PC-3 (cell line): ENCODE data around the gene HOXD1. TPM values are rescaled to one million over a fixed set of nuclear protein-coding genes. Genes with fewer than 3 reads are reported as not detected.

ENCODE experiments used
- ATAC-seq: fragments of 200-7000 bp; cut with Tn5 transposase; 2 replicates; pipeline ENCODE4 v1.9.1; 2020; ENCODE audit warnings: mild to moderate bottlenecking, moderate library complexity
- BruUV-seq: library from RNA; stranded (reverse); fragments of 400-500 nt; replicated peaks from 2 replicates; lab custom pipeline; 2021; lab: Mats Ljungman, UMichigan
- CTCF ChIA-PET: fragments of 300-600 bp; sonication (Branson Sonifier 250); formaldehyde crosslinking; loops from one replicate; lab custom pipeline; 2022; ENCODE audit warnings: antibody characterized with exemption; lab: Charles Lee
- POLR2A ChIA-PET: fragments of 300-600 bp; sonication (Branson Sonifier 250); formaldehyde crosslinking; loops from one replicate; lab custom pipeline; 2022; ENCODE audit warnings: antibody characterized with exemption; ENCODE audit not compliant: unreplicated experiment; lab: Charles Lee
- DNase-seq: peaks from one replicate; pipeline ENCODE4 v3.0.0-alpha.2; 2015
- H2AFZ ChIP-seq: fragments of 300-600 bp; sonication (generic); 2 replicates; pipeline ENCODE4 v1.6.0; 2016; ENCODE audit warnings: antibody characterized with exemption, low read length
- H3F3A ChIP-seq: fragments of 300-600 bp; sonication (generic); one replicate; pipeline ENCODE4 v1.6.0; 2017; ENCODE audit warnings: antibody characterized with exemption, low read length, control low read depth, mild to moderate bottlenecking; ENCODE audit not compliant: unreplicated experiment
- H3K27ac ChIP-seq: fragments of 300-600 bp; sonication (generic); 2 replicates; pipeline ENCODE4 v1.5.1; 2016; ENCODE audit warnings: mild to moderate bottlenecking, low read length
- H3K27me3 ChIP-seq: fragments of 300-600 bp; sonication (generic); 2 replicates; pipeline ENCODE4 v1.6.1; 2016; ENCODE audit warnings: low read length, mixed read lengths
- H3K36me3 ChIP-seq: fragments of 300-600 bp; sonication (generic); 2 replicates; pipeline ENCODE4 v1.6.1; 2016; ENCODE audit warnings: low read depth, mixed run types, low read length, mixed read lengths
- H3K4me1 ChIP-seq: fragments of 300-600 bp; sonication (generic); 2 replicates; pipeline ENCODE4 v1.5.1; 2016; ENCODE audit warnings: low read length; ENCODE audit not compliant: insufficient read depth
- H3K4me2 ChIP-seq: fragments of 300-600 bp; sonication (generic); 2 replicates; pipeline ENCODE4 v1.6.0; 2016; ENCODE audit warnings: low read length
- H3K4me3 ChIP-seq: fragments of 300-600 bp; sonication (generic); 2 replicates; pipeline ENCODE4 v1.5.1; 2016; ENCODE audit warnings: mild to moderate bottlenecking, low read length, mixed read lengths
- H3K79me2 ChIP-seq: fragments of 300-600 bp; sonication (generic); 2 replicates; pipeline ENCODE4 v1.6.1; 2017; ENCODE audit warnings: low read length, mixed read lengths
- H3K9ac ChIP-seq: fragments of 300-600 bp; sonication (generic); 2 replicates; pipeline ENCODE4 v1.6.0; 2016; ENCODE audit warnings: mild to moderate bottlenecking, low read length
- H3K9me2 ChIP-seq: fragments of 300-600 bp; sonication (generic); replicated peaks from 2 replicates; pipeline ENCODE4 v1.6.1; 2016; ENCODE audit warnings: mixed run types, low read length, mixed read lengths
- H3K9me3 ChIP-seq: fragments of 300-600 bp; sonication (generic); 2 replicates; pipeline ENCODE4 v1.6.1; 2016; ENCODE audit warnings: low read length, mixed read lengths
- H4K20me1 ChIP-seq: fragments of 300-600 bp; sonication (generic); 2 replicates; pipeline ENCODE4 v1.6.1; 2016; ENCODE audit warnings: low read length, mixed read lengths
- EZH2 ChIP-seq: fragments of 300-600 bp; sonication (generic); IDR thresholded peaks from one replicate; pipeline ENCODE4 v1.6.1; 2017; ENCODE audit warnings: antibody characterized with exemption, mild to moderate bottlenecking, low read length; ENCODE audit not compliant: unreplicated experiment
- EZH2phosphoT487 ChIP-seq: fragments of 300-600 bp; sonication (generic); IDR thresholded peaks from 2 replicates; pipeline ENCODE4 v1.6.1; 2018; ENCODE audit warnings: mild to moderate bottlenecking, antibody characterized with exemption, low read length, borderline replicate concordance
- intact Hi-C: fragments of 100-400 bp; cut with micrococcal nuclease; formaldehyde crosslinking; loops from 2 replicates; pipeline ENCODE4 v1.9.0; 2023
- total RNA-seq: library from RNA; depleted of rRNA; stranded (reverse); fragments of >200 nt; gene quantifications from 2 replicates; pipeline ENCODE4 v1.2.3, GENCODE V29; 2014
- TF ChIP-seq, protein P1 (sequence below): fragments of 300-600 bp; sonication (generic); conservative IDR thresholded peaks from 2 replicates; pipeline ENCODE4 v1.5.1; 2017; ENCODE audit warnings: antibody characterized with exemption, low read depth, mild to moderate bottlenecking, low read length

Gene HOXD1
- total RNA-seq, 1 experiment from 2014 or later = not detected

DNA sequence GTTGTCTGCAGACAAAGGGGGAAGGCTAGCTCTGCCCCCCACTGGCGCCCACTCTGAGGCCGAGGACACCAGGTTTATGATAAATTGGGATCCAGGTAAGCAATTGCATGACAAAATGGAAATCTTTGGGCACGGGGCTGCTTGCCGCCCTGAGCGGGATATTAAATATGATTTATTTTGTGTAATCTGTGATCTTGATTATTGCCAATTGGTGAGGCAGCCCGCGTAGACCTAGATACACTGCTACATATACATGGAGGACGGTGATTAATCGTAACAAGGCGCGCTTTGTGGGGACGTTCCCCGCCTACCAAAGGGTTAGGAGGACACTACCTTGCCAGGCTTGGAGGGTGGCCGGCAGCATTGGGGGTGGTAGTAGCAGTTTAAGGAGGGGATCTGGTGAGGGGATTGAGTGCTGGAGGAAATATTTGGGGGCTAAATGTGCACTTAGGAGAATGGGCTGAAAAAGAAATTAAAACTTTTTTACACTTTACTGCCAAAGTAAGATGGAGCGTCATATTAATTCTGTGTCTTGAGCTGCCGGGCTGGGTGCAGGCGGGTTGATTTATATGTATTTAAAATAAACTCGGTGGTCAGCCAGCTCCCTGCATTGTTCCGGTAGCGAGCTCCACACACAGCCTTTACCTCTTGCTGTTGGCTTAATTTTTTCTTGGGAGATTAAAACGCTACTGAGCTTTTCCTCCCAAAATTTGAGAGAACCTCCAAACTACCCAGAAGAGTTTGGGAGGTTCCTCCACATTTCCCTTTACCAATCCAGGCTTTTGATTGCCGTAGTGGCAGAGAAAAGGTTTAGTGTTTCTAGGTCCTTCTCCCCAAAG, 27.3 kb upstream of the HOXD1 start:
- no peaks in the 10 kb centered on the region for H3K27me3 ChIP-seq
- no peak overlapping the region for H3K27ac ChIP-seq
- no peaks in the 10 kb centered on the region for H3K79me2 ChIP-seq
- H2AFZ ChIP-seq = no peak overlapping the region
- no peaks in the 10 kb centered on the region for H3K9me3 ChIP-seq
- no peaks in the 10 kb centered on the region for H3K4me1 ChIP-seq
- no peak overlapping the region for H3K4me2 ChIP-seq
- ChIA-PET POLR2A (interaction anchor here (0.6 kb wide), 1 partner anchor 1102 kb away, joined by 5 read pairs; no protein-coding TSS in a partner anchor), CTCF (no interaction called here)
- no peak overlapping the region for H3K9ac ChIP-seq
- DNase-seq = no peak
- intact Hi-C loops = no loop called here
- BruUV-seq = no TSS peak
- no peak overlapping the region for H3K4me3 ChIP-seq
- no peaks in the 10 kb centered on the region for H3K9me2 ChIP-seq
- TF ChIP-seq, protein P1, sequence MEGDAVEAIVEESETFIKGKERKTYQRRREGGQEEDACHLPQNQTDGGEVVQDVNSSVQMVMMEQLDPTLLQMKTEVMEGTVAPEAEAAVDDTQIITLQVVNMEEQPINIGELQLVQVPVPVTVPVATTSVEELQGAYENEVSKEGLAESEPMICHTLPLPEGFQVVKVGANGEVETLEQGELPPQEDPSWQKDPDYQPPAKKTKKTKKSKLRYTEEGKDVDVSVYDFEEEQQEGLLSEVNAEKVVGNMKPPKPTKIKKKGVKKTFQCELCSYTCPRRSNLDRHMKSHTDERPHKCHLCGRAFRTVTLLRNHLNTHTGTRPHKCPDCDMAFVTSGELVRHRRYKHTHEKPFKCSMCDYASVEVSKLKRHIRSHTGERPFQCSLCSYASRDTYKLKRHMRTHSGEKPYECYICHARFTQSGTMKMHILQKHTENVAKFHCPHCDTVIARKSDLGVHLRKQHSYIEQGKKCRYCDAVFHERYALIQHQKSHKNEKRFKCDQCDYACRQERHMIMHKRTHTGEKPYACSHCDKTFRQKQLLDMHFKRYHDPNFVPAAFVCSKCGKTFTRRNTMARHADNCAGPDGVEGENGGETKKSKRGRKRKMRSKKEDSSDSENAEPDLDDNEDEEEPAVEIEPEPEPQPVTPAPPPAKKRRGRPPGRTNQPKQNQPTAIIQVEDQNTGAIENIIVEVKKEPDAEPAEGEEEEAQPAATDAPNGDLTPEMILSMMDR = no peak
- TF ChIP-seq EZH2 (no peak), EZH2phosphoT487 (no peak)
- H3F3A ChIP-seq = no peaks in the 10 kb centered on the region
- ATAC-seq = no peak
- H3K36me3 ChIP-seq = no peaks in the 10 kb centered on the region
- H4K20me1 ChIP-seq = no peaks in the 10 kb centered on the region

GRCh38 chr2:176161825-176162626, 26.4 kb upstream of the HOXD1 start:
- Histone ChIP-seq H3K4me2 (no peak overlapping the region), H3K9me2 (no peaks in the 10 kb centered on the region), H3K36me3 (no peaks in the 10 kb centered on the region), H3K27me3 (no peaks in the 10 kb centered on the region), H3K4me1 (no peaks in the 10 kb centered on the region), H3K79me2 (no peaks in the 10 kb centered on the region), H4K20me1 (no peaks in the 10 kb centered on the region), H3K9me3 (no peaks in the 10 kb centered on the region), H3K27ac (no peak overlapping the region), H3F3A (no peaks in the 10 kb centered on the region), H2AFZ (no peak overlapping the region), H3K4me3 (no peak overlapping the region), H3K9ac (no peak overlapping the region)
- POLR2A ChIA-PET = interaction anchor here (0.6 kb wide), 2 partner anchors 182 to 1102 kb away, joined by 3 to 5 read pairs; no protein-coding TSS in a partner anchor
- no peak for TF ChIP-seq EZH2
- DNase-seq (no peak), ATAC-seq (no peak)
- no TSS peak for BruUV-seq
- CTCF ChIA-PET = interaction anchor here (0.6 kb wide), 1 partner anchor 224 kb away, joined by 3 read pairs; no protein-coding TSS in a partner anchor
- intact Hi-C loops = no loop called here

- no peak for ATAC-seq
Measured at GRCh38 chr2:176162911-176163671, 25.4 kb upstream of the HOXD1 start.

More at GRCh38 chr2:176162911-176163671, 25.4 kb upstream of the HOXD1 start:
- Histone ChIP-seq H3K79me2 (no peaks in the 10 kb centered on the region), H3K9me2 (no peaks in the 10 kb centered on the region), H3K9me3 (no peaks in the 10 kb centered on the region), H2AFZ (no peak overlapping the region), H3K4me3 (no peak overlapping the region), H3K36me3 (no peaks in the 10 kb centered on the region), H3K4me2 (no peak overlapping the region), H3K4me1 (no peaks in the 10 kb centered on the region), H3K27me3 (no peaks in the 10 kb centered on the region), H3F3A (no peaks in the 10 kb centered on the region), H3K27ac (no peak overlapping the region), H3K9ac (no peak overlapping the region), H4K20me1 (no peaks in the 10 kb centered on the region)
- CTCF ChIA-PET = interaction anchor here (0.5 kb wide), 1 partner anchor 490 kb away, joined by 3 read pairs; no protein-coding TSS in a partner anchor
- POLR2A ChIA-PET = no interaction called here
- TF ChIP-seq EZH2 (no peak), EZH2phosphoT487 (no peak)
- TF ChIP-seq, protein P1 = no peak
- no TSS peak for BruUV-seq
- intact Hi-C loops = no loop called here
- no peak for DNase-seq
